HepG2 (cell line): ENCODE results near the gene VWCE. TPM values are rescaled to one million over a fixed set of nuclear protein-coding genes. Genes with fewer than 3 reads are reported as not detected.

Source experiments
- AHR ChIP-seq: IDR thresholded peaks from 2 replicates; pipeline ENCODE4 v1.6.1; 2018; ENCODE audit warnings: missing genetic modification reagents, missing compliant biosample characterization
- EHMT2 ChIP-seq: fragments of 200-600 bp; sonication (generic); IDR thresholded peaks from 2 replicates; pipeline ENCODE4 v1.7.0; 2017; ENCODE audit warnings: antibody characterized with exemption, low read depth, low read length, borderline replicate concordance
- NFYB ChIP-seq: sonication (generic); formaldehyde crosslinking; IDR thresholded peaks from 2 replicates; pipeline ENCODE4 v1.4.0; 2020; ENCODE audit warnings: missing genetic modification reagents
- RFXAP ChIP-seq: sonication (generic); formaldehyde crosslinking; IDR thresholded peaks from 2 replicates; pipeline ENCODE4 v1.4.0; 2020; ENCODE audit warnings: missing genetic modification reagents, borderline replicate concordance
- SALL1 ChIP-seq: sonication (generic); formaldehyde crosslinking; IDR thresholded peaks from 2 replicates; pipeline ENCODE4 v1.8.0; 2022; ENCODE audit warnings: mild to moderate bottlenecking, missing genetic modification reagents
- ZMYM3 ChIP-seq: sonication (generic); formaldehyde crosslinking; IDR thresholded peaks from 2 replicates; pipeline ENCODE4 v1.5.1; 2020; ENCODE audit warnings: mild to moderate bottlenecking, missing genetic modification reagents
- ZNF350 ChIP-seq: sonication (generic); formaldehyde crosslinking; IDR thresholded peaks from 2 replicates; pipeline ENCODE4 v1.4.0; 2020; ENCODE audit warnings: mild to moderate bottlenecking, low read depth, missing genetic modification reagents, borderline replicate concordance
- ZNF652 ChIP-seq: IDR thresholded peaks from 2 replicates; pipeline ENCODE4 v1.6.1; 2016; ENCODE audit warnings: low read depth, borderline replicate concordance
- polyA plus RNA-seq, 8 experiments: library from polyadenylated mRNA; depleted of rRNA in 3 of 8; stranded (reverse) in 7 of 8; unstranded in 1 of 8; fragments of >200 nt; fragmentation: Illumina TruSeq in 4 of 8; extraction: Trizol in 4 of 8; gene quantifications; 2 replicates each; pipeline versions ENCODE4 v1.2.1 to v1.2.3, GENCODE V29; 2011 to 2016; ENCODE audit warnings: low read depth in 4 of 8, missing spikeins in 1 of 8, mixed read lengths in 1 of 8; ENCODE audit not compliant: insufficient read depth in 1 of 8
- total RNA-seq, 5 experiments: library from RNA; depleted of rRNA; stranded (reverse); fragments of >200 nt; fragmentation: Illumina TruSeq; extraction: Trizol; gene quantifications; 2 replicates each; pipeline ENCODE4 v1.2.3, GENCODE V29; 2016; ENCODE audit warnings: low read depth in 1 of 5
- TF ChIP-seq, protein P1 (sequence below): sonication (generic); formaldehyde crosslinking; IDR thresholded peaks from 2 replicates; pipeline ENCODE4 v1.8.1; 2023; ENCODE audit warnings: mild to moderate bottlenecking, missing genetic modification reagents
- TF ChIP-seq, protein P2 (sequence below): sonication (generic); formaldehyde crosslinking; IDR thresholded peaks from 2 replicates; pipeline ENCODE4 v1.5.1; 2020; ENCODE audit warnings: missing genetic modification reagents, mild to moderate bottlenecking, borderline replicate concordance
- TF ChIP-seq, protein P3 (sequence below): sonication (generic); formaldehyde crosslinking; IDR thresholded peaks from one replicate; pipeline ENCODE4 v1.5.1; 2020; ENCODE audit warnings: mild to moderate bottlenecking, missing genetic modification reagents; ENCODE audit errors: not compliant biosample characterization
- TF ChIP-seq, protein P4 (sequence below): IDR thresholded peaks from 2 replicates; pipeline ENCODE4 v1.6.1; 2018; ENCODE audit warnings: missing genetic modification reagents

VWCE gene
- total and polyA plus RNA-seq, 2 of the 13 experiments (the other 11 are each of a cell fraction or from before 2014, with no cell fraction given) = 27.6 to 58.3 TPM

DNA sequence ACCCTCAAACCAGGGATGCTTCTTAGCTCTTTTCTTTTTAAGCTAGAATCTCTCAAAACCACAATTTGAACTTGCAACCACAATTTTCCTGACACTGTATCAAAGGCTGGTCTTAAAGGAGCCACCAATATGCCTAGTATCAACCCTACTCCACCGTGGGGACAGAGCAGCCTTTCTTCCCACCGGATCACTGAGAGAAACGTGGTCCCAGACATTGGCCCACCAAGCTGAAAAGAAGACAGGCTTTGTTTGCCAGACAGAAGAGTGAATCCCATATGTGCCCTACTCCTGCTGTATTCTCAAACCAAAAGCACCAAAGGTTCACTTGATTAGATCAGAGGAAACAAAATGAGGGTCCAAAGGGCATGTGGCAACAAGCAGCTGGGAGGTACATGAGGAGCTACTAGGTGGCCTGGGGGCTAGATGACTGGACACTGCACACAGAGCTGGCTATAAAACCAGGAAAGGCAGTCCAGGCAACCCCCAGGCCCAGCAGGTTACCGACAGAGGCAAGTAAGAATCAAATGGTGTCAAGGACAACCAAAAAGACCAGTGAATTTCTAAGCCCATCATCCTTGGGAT lies 3.6 kb upstream of the VWCE start (continued):
- TF ChIP-seq, protein P1, sequence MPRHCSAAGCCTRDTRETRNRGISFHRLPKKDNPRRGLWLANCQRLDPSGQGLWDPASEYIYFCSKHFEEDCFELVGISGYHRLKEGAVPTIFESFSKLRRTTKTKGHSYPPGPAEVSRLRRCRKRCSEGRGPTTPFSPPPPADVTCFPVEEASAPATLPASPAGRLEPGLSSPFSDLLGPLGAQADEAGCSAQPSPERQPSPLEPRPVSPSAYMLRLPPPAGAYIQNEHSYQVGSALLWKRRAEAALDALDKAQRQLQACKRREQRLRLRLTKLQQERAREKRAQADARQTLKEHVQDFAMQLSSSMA (CRISPR knock-in tag) = no peak
- TF ChIP-seq, protein P2, sequence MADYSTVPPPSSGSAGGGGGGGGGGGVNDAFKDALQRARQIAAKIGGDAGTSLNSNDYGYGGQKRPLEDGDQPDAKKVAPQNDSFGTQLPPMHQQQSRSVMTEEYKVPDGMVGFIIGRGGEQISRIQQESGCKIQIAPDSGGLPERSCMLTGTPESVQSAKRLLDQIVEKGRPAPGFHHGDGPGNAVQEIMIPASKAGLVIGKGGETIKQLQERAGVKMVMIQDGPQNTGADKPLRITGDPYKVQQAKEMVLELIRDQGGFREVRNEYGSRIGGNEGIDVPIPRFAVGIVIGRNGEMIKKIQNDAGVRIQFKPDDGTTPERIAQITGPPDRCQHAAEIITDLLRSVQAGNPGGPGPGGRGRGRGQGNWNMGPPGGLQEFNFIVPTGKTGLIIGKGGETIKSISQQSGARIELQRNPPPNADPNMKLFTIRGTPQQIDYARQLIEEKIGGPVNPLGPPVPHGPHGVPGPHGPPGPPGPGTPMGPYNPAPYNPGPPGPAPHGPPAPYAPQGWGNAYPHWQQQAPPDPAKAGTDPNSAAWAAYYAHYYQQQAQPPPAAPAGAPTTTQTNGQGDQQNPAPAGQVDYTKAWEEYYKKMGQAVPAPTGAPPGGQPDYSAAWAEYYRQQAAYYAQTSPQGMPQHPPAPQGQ (CRISPR knock-in tag) = no peak
- 0 out of 2 replicates have a peak, but pooled peaks have one; percentile 30 for TF ChIP-seq NFYB (CRISPR knock-in tag)
- peak; percentile 73 for TF ChIP-seq SALL1 (CRISPR knock-in tag)
- TF ChIP-seq, protein P3, sequence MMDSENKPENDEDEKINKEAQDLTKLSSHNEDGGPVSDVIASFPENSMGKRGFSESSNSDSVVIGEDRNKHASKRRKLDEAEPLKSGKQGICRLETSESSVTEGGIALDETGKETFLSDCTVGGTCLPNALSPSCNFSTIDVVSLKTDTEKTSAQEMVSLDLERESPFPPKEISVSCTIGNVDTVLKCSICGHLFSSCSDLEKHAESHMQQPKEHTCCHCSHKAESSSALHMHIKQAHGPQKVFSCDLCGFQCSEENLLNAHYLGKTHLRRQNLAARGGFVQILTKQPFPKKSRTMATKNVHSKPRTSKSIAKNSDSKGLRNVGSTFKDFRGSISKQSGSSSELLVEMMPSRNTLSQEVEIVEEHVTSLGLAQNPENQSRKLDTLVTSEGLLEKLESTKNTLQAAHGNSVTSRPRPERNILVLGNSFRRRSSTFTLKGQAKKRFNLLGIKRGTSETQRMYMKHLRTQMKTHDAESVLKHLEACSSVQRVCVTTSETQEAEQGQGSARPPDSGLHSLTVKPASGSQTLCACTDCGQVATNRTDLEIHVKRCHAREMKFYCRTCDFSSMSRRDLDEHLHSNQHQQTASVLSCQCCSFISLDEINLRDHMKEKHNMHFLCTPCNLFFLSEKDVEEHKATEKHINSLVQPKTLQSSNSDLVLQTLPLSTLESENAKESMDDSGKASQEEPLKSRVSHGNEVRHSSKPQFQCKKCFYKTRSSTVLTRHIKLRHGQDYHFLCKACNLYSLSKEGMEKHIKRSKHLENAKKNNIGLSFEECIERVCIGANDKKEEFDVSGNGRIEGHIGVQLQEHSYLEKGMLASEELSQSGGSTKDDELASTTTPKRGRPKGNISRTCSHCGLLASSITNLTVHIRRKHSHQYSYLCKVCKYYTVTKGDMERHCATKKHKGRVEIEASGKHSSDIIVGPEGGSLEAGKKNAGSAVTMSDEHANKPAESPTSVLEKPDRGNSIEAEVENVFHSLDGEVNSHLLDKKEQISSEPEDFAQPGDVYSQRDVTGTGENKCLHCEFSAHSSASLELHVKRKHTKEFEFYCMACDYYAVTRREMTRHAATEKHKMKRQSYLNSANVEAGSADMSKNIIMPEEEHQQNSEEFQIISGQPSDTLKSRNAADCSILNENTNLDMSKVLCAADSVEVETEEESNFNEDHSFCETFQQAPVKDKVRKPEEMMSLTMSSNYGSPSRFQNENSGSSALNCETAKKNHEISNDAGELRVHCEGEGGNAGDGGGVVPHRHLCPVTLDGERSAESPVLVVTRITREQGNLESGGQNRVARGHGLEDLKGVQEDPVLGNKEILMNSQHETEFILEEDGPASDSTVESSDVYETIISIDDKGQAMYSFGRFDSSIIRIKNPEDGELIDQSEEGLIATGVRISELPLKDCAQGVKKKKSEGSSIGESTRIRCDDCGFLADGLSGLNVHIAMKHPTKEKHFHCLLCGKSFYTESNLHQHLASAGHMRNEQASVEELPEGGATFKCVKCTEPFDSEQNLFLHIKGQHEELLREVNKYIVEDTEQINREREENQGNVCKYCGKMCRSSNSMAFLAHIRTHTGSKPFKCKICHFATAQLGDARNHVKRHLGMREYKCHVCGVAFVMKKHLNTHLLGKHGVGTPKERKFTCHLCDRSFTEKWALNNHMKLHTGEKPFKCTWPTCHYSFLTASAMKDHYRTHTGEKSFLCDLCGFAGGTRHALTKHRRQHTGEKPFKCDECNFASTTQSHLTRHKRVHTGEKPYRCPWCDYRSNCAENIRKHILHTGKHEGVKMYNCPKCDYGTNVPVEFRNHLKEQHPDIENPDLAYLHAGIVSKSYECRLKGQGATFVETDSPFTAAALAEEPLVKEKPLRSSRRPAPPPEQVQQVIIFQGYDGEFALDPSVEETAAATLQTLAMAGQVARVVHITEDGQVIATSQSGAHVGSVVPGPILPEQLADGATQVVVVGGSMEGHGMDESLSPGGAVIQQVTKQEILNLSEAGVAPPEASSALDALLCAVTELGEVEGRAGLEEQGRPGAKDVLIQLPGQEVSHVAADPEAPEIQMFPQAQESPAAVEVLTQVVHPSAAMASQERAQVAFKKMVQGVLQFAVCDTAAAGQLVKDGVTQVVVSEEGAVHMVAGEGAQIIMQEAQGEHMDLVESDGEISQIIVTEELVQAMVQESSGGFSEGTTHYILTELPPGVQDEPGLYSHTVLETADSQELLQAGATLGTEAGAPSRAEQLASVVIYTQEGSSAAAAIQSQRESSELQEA (CRISPR knock-in tag) = no peak
- TF ChIP-seq, protein P4, sequence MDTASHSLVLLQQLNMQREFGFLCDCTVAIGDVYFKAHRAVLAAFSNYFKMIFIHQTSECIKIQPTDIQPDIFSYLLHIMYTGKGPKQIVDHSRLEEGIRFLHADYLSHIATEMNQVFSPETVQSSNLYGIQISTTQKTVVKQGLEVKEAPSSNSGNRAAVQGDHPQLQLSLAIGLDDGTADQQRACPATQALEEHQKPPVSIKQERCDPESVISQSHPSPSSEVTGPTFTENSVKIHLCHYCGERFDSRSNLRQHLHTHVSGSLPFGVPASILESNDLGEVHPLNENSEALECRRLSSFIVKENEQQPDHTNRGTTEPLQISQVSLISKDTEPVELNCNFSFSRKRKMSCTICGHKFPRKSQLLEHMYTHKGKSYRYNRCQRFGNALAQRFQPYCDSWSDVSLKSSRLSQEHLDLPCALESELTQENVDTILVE (CRISPR knock-in tag) = no peak
- TF ChIP-seq ZNF350 (CRISPR knock-in tag) = peak; percentile 59; the same call in 1 of the 2 replicates
- TF ChIP-seq AHR (CRISPR knock-in tag) = no peak
- no peak for TF ChIP-seq RFXAP (CRISPR knock-in tag)
- TF ChIP-seq EHMT2 = no peak; the same call in 1 of the 2 replicates
- no peak; the same call in 1 of the 2 replicates for TF ChIP-seq ZNF652 (CRISPR knock-in tag)
- peak; percentile 71; the same call in 1 of the 2 replicates for TF ChIP-seq ZMYM3 (CRISPR knock-in tag)
